HG03439 (cell line): ENCODE measurements around the gene SNED1.
"Not testable (repeated sequence)": the region's sequence is repeated elsewhere in the genome, so short reads cannot be mapped to it uniquely, and the experiment has no call there.

Experiments used
- ATAC-seq: cut with Tn5 transposase; IDR thresholded peaks from one replicate; pipeline ENCODE4 v1.9.1; 2021; ENCODE audit warnings: mild to moderate bottlenecking, moderate library complexity; ENCODE audit not compliant: unreplicated experiment

Gene SNED1

GRCh38 chr2:241104611-241105010, 106.2 kb downstream of the SNED1 start:
- not testable (repeated sequence) for ATAC-seq

DNA sequence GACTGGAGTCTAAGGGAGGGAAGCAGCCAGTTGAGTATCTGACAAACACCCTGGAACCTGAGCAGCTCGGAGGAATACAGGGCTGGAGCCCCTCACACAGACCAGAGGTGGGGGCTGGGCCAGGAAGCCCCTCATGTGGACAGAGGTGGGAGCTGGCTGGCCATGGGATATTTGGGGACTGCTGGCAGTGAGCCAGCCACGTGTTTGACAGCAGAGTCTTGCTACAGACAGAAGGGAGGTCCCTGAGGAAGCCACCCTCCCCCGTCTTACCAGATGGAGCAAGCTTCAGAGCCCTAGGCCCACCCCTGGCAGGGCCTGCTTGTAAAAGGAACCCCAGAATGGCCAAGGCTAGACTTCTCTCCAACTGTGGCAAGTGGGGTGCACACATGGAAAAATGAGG, 107.2 kb downstream of the SNED1 start:
- ATAC-seq: no peak

- ATAC-seq: no peak
These were observed 108.8 kb downstream of the SNED1 start for GRCh38 chr2:241107031-241107783.

GRCh38 chr2:241108271-241109209, 110.1 kb downstream of the SNED1 start:
- no peak for ATAC-seq

- no peak for ATAC-seq
These were observed 111.0 kb downstream of the SNED1 start for GRCh38 chr2:241109210-241110088.

- ATAC-seq: peak; percentile 5
These were observed 111.7 kb downstream of the SNED1 start for GRCh38 chr2:241110089-241110606.

GRCh38 chr2:241110607-241111439, 112.4 kb downstream of the SNED1 start:
- peak; percentile 38 for ATAC-seq

GRCh38 chr2:241111440-241111805, 113.0 kb downstream of the SNED1 start:
- peak; percentile 30 for ATAC-seq

DNA sequence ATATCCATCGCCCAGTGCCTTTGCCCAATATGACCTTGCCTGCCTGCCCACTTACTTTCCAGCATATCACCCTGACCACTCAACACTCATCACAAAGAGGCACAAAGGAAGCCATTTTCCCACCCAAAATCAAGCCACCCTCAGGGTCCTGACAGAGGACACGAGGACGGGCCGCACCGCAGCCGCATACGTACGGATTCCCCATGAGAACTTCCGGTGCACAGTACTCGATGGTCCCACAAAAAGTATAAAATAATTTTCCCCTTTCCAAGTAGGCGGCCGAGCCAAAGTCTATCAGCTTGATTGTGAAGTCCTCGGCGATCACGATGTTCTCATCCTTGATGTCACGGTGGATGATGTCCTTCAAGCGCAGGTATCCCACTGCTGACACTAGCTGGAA, 113.6 kb downstream of the SNED1 start:
- ATAC-seq: no peak

- ATAC-seq: no peak
These were observed 114.2 kb downstream of the SNED1 start for GRCh38 chr2:241112592-241112991.

DNA sequence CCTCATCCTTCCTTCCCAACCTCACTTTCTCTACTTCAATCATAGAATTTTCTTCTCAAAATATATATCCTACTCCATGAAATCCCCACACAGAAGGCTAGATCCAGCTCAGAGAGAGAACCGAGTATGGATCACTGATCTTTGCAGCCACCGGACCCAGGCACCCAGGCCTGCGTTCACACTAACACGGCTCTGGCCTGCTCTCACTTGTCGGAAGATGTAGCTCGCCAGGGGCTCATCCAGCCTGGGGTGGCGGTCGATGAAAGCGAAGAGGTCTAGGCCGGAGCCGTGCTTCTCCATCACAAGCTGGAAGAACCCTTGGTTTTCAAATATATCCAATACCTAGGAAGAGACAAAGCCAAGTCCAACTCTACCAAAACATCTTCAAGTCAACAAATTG, 116.4 kb downstream of the SNED1 start:
- ATAC-seq: no peak

DNA sequence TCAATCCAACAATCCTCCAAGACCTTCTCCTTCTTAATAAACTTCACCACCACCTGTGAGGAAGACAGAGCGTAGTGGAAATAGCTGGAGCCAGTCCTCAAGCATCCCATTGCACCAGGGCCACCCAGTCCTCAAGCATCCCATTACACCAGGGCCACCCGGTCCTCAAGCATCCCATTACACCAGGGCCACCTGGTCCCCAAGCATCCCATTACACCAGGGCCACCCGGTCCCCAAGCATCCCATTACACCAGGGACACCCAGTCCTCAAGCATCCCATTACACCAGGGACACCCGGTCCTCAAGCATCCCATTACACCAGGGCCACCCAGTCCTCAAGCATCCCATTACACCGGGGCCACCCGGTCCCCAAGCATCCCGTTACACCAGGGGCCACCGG, 116.9 kb downstream of the SNED1 start:
- ATAC-seq: no peak

DNA sequence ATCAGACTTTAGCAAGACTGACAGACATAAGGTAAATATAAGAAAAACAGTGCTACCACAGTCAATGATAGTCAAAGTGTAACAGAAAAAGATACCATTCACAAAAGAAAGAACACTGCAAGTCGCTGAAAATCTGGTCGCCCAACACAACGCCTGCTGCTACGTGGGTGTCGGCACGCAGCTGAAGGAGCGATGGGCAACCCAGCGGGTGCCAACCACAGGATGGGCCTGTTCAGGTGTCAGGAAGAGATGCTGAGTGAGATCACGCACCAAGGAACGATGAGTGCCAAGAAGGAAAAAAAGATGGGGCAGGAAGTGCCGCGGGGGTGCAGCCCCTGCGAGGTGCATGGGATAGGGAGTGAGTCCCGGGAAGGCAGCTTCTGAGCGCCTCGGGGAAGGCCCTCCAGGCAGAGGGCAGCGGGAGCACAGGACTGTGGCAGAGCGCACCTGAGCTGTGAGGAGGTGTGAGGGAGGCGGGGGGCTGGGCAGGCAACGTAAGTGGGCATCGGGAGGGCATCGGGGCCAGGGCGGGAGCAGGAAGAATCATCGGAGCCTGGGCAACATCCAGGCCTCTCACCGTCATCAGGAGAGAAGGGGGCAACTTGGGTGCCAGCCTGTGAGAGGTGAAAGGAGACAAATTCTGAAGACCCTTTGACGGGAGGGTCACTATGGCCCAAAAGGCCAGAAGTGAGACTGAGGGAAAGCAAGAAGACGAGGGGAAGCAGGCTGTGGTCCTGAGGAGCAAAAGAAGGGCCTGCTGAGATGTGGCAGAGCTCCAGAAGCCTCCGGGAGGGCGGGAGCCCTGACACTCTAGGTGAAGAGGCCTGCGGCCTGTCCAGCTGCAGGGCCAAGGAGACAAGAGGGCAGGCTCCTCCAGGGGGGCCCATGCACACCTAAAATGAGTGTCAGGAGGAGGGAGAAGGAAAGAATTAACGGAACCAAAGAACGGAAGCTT, 118.5 kb downstream of the SNED1 start:
- ATAC-seq: no peak

DNA sequence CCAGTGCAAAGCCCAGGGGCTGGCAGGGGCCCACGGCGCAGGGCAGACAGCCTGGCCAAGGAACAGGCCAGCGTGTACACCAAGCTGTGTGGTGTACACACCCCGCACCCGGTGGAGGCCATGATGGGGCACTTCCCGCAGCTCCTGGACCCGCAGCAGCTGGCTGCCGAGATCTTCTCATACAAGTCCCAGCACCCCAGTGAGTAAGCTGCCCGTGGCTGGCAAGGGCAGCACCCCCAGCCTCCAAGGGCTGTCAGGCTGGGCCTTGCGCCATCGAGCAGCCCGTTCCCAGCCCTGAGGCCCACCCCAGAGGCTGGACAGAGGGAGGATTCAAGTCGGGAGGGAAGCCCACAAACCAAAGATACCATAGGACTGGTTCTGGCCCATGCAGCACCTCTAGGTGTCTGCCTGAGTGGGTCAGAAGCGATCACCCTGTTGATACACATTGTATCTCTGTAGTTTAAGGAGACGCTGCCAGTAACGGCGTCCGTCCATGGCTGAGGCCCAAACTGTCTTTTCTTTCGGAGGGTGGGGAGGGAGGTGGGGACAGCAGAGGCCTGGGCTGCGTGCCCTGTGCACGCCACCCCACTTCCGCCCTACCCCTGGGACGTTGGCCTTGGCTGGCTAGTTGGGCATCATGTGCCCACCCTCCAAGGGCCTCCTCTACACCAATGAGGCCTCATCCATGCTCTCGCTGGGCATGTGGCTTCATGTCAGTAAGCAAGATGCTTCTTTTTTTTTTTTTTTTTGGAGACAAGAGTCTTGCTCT, 120.5 kb downstream of the SNED1 start:
- ATAC-seq: no peak

- ATAC-seq: no peak
These were observed 122.0 kb downstream of the SNED1 start for GRCh38 chr2:241120440-241120839.

- no peak for ATAC-seq
These were observed 122.6 kb downstream of the SNED1 start for GRCh38 chr2:241121008-241121407.

DNA sequence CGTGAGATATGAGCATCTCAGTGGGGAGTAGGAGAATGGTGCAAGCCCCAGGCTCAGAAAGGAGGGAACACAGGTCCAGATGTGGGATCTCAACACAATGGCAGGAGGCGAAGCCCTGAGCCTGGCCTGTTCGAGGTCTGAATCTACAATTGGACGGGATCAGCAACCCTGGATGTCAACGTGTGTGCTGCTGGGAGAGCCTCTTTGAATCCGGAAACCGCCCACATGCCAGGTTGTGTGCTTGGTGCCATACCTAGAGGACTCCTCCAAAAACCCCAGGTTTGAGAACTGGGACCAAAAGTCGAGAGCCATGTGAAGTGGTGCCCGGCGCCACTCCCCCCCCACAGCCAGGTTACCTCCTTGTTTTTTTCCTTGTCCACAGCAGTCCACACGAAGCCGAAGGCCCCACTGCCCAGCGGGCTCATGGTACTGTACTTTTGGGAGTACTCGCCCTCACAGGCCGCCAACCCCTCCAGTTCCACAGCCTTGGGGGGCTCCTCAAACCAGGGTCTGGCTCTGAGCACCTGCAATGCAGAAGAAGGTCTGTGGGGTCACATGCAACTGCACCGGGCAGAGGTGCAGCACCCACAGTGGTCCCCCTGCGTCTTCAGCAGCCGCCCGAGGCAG, 124.1 kb downstream of the SNED1 start:
- no peak for ATAC-seq
